Measurements from ENCODE around the gene USP24. TPM values are rescaled to one million over a fixed set of nuclear protein-coding genes. Genes with fewer than 3 reads are reported as not detected.

Gene USP24
- total and polyA plus RNA-seq, 10 of the 15 experiments (the other 5 are each of a cell fraction or from before 2014, with no cell fraction given), result 4.6 to 36.5 (median 25.3) TPM

DNA sequence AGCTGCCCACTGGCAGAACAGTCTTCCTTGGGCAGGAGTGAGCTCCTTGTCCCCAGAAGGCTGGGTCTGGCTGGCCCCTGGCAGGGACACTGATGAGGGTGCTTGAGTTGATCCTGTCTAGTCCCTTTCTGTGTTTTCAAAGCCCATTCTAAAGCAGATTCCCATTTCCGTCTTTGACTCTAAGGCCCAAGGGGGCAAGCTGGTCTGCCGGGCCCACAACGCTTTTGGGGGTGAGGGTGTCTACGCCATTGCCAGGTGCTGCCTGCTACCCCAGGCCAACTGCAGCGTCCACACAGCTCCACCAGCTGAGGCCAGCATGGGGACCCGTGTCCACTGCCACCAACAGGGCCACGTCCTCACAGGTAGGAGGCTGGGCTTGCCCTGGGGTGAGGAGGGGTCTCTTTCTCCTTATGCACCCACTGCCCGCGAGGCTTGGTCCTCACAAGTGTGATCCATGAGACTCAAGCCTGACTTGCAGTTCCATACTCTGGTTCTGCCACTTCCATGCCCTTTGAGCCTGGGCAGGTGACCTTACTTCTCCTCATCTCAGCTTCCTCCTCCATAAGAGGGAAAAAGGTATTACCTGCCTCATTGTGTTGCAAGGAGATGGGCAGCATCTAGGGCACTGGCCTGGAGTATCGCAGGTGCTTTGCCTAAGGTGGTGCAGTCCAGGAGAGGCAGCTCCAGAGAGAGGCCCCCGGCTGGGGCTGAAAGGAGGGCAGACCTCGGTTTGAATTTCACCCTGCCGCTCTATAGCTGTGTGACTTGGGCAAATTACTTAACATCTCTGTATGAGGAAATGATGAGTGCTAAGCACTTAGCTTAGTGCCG lies 155.6 kb downstream of the USP24 start:
- ChIA-PET POLR2A (no interaction called here), SMC1A (ENCODE audit: uncharacterized antibody, unreplicated experiment) (no interaction called here), CTCF (interaction anchor here (1.1 to 1.6 kb wide), 4 partner anchors 12 to 219 kb away, joined by 3 to 5 read pairs (median 4); no protein-coding TSS in a partner anchor), RAD21 (ENCODE audit: unreplicated experiment) (interaction anchor here (0.8 kb wide), 1 partner anchor 113 kb away, joined by 5 read pairs; no protein-coding TSS in a partner anchor)
- no peak for DNase-seq (ENCODE audit: low read depth, low spot score)
- H3K9ac ChIP-seq (ENCODE audit: control insufficient read depth, insufficient read depth, low read length), result no peak overlapping the region
- TF ChIP-seq CREB1 (IDR thresholded peaks at IDR 0.05; ENCODE audit: low read depth) (no peak), YBX1 (IDR thresholded peaks at IDR 0.05) (no peak), SPI1 (IDR thresholded peaks at IDR 0.05; ENCODE audit: borderline replicate concordance, insufficient read depth, low read depth, low read length) (no peak), EP300 (IDR thresholded peaks at IDR 0.05; ENCODE audit: borderline replicate concordance in 1 of 2, control insufficient read depth in 1 of 2, low read depth in 2 of 2, low read length in 2 of 2) (no peak), TBL1XR1 (IDR thresholded peaks at IDR 0.05; ENCODE audit: low read depth, low read length) (no peak), SIX5 (IDR thresholded peaks at IDR 0.05; ENCODE audit: low read depth, low read length, severe bottlenecking) (no peak)
- TF ChIP-seq, protein P1, sequence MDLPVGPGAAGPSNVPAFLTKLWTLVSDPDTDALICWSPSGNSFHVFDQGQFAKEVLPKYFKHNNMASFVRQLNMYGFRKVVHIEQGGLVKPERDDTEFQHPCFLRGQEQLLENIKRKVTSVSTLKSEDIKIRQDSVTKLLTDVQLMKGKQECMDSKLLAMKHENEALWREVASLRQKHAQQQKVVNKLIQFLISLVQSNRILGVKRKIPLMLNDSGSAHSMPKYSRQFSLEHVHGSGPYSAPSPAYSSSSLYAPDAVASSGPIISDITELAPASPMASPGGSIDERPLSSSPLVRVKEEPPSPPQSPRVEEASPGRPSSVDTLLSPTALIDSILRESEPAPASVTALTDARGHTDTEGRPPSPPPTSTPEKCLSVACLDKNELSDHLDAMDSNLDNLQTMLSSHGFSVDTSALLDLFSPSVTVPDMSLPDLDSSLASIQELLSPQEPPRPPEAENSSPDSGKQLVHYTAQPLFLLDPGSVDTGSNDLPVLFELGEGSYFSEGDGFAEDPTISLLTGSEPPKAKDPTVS (IDR thresholded peaks at IDR 0.05; ENCODE audit: low read depth, low read length), result no peak
- no peaks in the 10 kb centered on the region for H3K27me3 ChIP-seq (replicated peaks in 1 of 2; ENCODE audit: control insufficient read depth in 2 of 2, insufficient read depth in 2 of 2, low read length in 1 of 2)
- no peak overlapping the region for H3K27ac ChIP-seq (ENCODE audit: control insufficient read depth, insufficient read depth)
- WGBS (ENCODE audit: insufficient coverage, insufficient replicate concordance, low lambda C conversion rate, missing lambda C conversion rate), result 66% methylated on average over 14 of the region's 14 CpGs
- H3K4me3 ChIP-seq, result no peak overlapping the region
- H3K79me2 ChIP-seq (ENCODE audit: control insufficient read depth, insufficient read depth, low read length), result no peaks in the 10 kb centered on the region
- no peak overlapping the region for H3K4me2 ChIP-seq (ENCODE audit: control insufficient read depth, insufficient read depth)
- no peaks in the 10 kb centered on the region for H3K9me3 ChIP-seq (replicated peaks; ENCODE audit: control insufficient read depth, insufficient read depth, low read length)
- BruUV-seq (replicated peaks), result no TSS peak
- no peaks in the 10 kb centered on the region for H3K36me3 ChIP-seq (ENCODE audit: control insufficient read depth in 2 of 2, insufficient read depth in 2 of 2, low read length in 1 of 2)
- no peak for FAIRE-seq
- no peaks in the 10 kb centered on the region for H3K4me1 ChIP-seq (ENCODE audit: control insufficient read depth, insufficient read depth, low read length)
- no peaks in the 10 kb centered on the region for H4K20me1 ChIP-seq (ENCODE audit: control insufficient read depth, insufficient read depth)
- in situ Hi-C loops (cut with MboI) (no loop called here), intact Hi-C loops (cut with micrococcal nuclease; ENCODE audit: unreplicated experiment) (no loop called here)
- no peak for ATAC-seq
- no peak overlapping the region for H2AFZ ChIP-seq (ENCODE audit: control insufficient read depth, low read depth, low read length)

All from GM12878 (cell line).